ENCODE data around the gene GRM7.

- TF ChIP-seq CTCF (conservative IDR thresholded peaks at IDR 0.05; ENCODE audit: low read length), result no peak
- no peak for TF ChIP-seq EZH2phosphoT487 (IDR thresholded peaks at IDR 0.05; ENCODE audit: borderline replicate concordance, low read depth, low read length)
These were observed 33.5 kb upstream of the GRM7 start for GRCh38 chr3:6827453-6827852.
